Measurements from ENCODE around the gene SDSL.

Gene SDSL

DNA sequence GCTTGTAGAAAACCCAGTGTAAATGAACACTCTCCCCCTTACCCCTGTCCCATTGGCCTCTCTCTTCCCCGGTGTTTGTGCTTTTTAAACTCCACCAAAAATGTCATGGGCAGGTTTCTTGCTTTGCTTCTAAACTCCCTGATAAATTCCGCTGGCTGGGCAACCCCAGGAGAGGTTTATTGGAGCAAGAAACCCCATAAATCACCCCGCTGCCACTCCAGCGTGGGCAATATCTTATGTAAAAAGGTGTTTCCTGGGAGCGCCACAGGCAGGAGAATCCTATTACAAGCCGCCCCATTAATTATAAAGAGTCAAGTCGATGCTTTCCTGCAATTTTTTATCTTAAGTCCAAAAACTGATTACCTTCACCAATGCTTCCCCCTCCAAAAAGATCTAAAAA lies 26.7 kb downstream of the SDSL start:
- no peak for DNase-seq (ENCODE audit: low read depth, low spot score)

GRCh38 chr12:113449299-113449698 lies 27.1 kb downstream of the SDSL start:
- no peak for DNase-seq (ENCODE audit: low read depth, low spot score)

DNA sequence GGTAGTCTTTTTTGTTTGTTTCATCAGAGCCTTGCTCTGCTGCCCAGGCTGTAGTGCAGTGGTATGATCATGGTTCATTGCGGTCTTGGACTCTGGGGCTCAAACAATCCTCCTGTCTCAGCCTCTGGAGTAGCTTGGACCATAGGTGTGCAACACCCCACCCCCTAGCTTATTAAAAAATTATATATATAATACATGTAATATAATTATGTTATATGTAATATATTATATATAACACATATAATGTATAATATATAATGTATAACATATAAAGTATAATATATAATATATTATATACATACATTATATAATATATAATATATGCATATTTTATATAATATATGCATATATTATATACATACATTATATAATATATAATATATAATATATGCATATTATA lies 27.7 kb downstream of the SDSL start:
- DNase-seq (ENCODE audit: low read depth, low spot score), result no peak

GRCh38 chr12:113452458-113452857 lies 30.3 kb downstream of the SDSL start:
- no peak for DNase-seq (ENCODE audit: low read depth, low spot score)

DNA sequence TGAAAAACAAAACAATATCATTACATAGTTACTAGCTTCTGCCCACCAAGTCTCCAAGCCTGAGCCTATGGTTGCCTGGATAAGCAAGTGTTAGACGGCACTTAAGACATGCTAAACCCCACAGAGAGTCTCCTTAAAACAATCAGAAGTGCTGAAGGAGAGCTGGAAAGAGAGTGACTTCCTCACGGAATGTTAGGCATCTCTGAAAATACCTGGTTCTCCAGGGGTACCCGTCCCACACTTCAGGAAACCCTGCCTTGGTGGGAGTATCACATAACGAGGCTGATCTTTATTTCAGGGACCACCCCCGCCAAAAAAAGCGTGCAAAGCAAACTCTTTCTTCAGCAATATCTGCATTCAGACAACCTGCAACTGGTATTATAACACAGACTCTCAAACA lies 31.1 kb downstream of the SDSL start:
- no peak for DNase-seq (ENCODE audit: low read depth, low spot score)

DNA sequence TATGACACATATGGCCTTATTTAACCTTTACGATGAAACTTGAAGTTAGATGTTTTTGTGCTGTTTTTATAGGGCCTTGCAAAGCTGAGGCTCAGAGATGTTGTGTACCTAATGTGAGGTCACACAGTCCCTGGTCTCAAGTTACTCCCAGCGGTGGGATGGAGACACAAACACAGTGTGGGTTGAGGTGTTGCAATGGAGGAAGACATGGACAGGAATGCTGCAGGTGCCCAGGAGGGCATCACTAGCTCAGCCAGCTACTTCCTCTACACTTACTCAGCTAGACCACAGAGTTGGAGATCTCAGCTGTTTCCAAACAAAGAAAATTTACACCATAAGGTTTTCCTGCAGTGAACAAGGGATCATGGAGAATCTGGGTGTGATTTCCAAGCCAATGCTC lies 34.0 kb downstream of the SDSL start:
- DNase-seq (ENCODE audit: low read depth, low spot score), result no peak

- no peak for DNase-seq (ENCODE audit: low read depth, low spot score)
These were observed 34.6 kb downstream of the SDSL start for GRCh38 chr12:113456761-113457160.

DNA sequence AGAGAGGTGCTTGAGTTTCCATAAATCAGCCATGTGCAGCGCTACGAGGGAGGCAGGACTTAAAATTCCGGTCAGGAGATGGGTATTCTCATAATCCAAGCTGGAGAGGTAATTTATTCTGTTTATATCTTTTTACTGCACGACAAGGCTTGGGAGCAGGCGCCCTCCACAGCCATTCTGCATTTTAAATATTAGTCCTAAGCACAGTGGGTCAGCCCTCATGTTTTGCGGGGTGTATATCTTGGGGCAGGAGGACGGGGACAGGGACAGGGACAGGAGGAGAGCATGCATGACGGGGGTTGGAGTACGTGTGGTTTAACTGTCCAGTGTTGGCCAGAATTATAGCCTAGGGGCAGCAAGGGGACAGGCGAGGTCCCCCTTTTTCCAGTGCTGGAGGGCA lies 35.0 kb downstream of the SDSL start:
- no peak for DNase-seq (ENCODE audit: low read depth, low spot score)

GRCh38 chr12:113457710-113458109 lies 35.5 kb downstream of the SDSL start:
- DNase-seq (ENCODE audit: low read depth, low spot score), result no peak

DNA sequence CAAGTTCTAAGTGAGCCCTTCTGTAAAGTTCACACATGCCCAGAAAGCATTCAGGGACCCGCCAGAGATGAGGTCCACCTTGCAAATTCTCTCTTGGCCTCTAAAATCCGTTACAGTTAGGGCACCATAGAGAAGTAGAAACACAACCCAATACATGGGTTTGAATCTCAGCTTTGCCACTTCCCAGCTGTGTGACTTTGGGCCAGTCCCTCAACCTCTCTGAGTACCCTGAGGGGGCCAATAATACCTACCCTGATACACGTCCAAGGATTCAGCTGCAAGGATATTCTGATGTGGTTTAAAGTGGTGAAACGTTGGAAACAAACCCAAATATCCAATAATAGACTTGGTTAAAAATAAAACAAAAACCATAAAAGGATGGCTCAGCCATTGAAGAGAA lies 37.8 kb downstream of the SDSL start:
- no peak for DNase-seq (ENCODE audit: low read depth, low spot score)

- no peak for DNase-seq (ENCODE audit: low read depth, low spot score)
These were observed 39.5 kb downstream of the SDSL start for GRCh38 chr12:113461666-113462065.

DNA sequence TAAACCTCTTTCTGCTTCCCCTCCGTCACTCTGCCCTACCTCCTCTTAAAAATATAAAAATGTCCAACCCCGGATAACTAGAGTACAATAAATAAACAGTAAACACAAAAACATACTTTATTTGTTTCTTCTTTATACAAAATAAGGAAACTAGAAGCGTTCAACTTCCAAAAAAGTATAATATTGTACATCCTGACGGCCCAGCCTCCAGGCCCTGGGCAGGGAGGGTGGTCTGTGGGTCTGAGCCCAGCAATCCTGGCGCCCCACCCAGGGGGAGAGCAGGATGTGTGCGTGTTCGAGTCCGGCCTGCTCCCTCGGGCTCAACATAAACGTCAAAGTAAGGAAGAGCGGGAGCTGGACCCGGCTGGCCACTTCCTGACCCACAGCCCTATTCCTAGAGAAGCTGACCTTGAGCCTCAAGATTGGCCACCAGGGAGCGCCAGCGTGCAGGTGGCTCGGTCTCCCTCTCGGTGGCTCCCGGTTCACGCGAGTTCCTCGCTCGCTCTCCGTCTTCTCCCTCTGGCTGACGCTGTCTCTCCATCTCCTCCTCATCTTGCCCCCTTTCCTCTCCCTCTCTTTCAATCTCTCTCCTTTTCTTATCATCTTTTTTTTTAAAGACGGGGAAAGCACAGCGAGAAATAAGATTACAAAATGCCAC lies 40.1 kb downstream of the SDSL start:
- peak; percentile 89 for DNase-seq (ENCODE audit: low read depth, low spot score)

DNA sequence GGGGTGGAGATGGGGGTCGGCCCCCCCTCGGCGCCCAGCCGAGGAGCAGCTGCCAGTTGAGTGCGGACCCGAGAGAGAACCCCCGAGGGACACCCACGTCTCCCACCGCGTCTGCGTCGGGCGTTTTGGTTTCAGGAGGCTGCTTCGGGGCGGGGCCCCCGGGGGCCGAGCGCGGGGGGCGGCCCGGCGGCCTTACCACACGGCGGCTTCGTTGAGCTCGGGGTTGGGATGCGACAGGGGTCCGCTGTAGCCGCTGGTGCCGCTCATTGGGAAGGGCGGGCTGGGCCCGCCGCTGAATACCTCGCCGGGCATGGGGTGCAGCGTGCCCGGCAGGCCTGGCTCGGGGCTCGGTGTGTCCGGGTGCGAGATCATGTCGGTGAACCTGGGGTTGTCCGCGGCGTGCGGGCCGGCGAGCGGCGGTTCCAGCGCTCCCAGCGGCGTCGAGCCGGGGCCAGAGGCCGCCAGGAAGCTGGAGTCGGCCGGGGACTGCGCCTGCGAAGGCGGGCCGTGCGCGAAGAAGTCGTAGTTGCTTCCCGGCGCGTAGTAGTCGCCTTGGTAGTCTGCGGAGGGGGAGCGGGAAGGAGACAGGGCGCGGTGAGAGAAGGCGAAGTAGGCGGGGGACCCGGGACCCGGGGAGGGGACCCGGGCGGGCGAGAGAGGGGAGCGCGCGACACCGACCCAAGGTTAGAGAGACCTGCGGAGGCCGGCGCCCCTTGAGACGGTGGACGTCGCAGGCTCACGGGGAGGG lies 41.0 kb downstream of the SDSL start:
- no peak for DNase-seq (ENCODE audit: low read depth, low spot score)

DNA sequence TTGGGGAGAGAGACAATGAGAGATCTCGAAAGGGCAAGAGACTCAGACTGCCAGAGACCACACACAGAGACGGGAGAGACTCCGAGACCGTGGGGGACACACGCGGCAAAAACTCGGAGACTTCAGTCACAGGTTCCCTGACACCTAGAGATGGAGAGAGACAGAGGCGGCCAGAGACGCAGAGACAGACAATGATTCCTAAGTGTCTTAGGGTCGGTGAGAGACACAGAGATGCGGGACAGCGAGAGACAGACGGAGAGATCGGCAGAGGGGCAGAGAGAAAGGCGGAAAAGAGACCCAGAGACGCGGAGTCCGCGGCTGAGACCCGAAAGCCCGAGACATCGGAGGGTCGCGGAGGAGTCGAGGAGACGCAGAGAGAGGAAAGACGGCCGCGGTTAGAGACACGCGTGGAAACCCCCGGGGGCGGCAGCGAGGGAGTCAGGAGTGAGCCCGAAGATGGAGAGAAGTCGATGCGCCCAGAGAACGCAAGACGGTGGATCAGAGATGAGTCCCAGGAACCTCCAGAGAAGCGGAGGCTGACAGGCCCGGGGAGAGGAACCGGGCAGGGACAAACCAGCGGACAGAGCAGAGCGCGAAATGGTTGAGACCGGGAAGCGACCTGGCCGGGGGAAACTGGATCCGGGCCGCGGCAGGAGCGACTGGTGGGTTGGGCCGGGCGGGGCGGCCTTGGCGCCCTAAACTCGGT lies 41.7 kb downstream of the SDSL start:
- no peak for DNase-seq (ENCODE audit: low read depth, low spot score)

- no peak for DNase-seq (ENCODE audit: low read depth, low spot score)
These were observed 42.2 kb downstream of the SDSL start for GRCh38 chr12:113464452-113464775.

GRCh38 chr12:113464852-113465719 lies 42.9 kb downstream of the SDSL start:
- DNase-seq (ENCODE audit: low read depth, low spot score), result no peak

DNA sequence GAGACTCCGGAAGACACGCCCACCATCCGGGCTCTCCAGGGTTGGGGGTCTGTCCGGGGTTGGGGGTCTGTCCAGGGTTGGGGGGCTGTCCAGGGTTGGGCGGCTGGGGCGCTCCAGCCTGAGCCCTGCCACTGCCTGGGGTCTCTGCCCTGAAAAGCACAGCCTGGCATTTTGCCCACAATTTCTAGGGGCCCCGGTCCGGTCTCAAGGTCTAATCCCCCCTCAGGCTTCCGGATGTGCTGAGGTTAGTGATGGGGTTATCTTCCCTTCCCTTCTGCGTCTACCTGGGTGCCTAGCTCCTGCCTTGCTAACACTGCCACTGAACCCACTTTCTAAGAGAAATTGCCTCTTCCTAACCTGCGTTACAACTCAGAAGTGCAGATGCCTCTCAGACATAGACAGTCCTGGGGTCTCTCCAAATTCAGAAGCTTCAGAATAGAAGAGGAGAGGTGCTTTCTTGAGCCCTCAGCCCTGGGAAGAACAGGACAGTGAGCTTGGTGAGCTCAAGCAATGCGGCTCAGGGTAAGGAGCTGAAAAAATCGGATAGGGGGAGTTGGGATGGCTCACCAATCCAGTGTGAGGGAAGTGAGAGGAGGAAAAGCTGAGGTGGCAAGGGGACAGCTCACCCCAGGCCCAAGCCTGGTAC lies 43.8 kb downstream of the SDSL start:
- DNase-seq (ENCODE audit: low read depth, low spot score), result no peak

- DNase-seq (ENCODE audit: low read depth, low spot score), result no peak
These were observed 44.4 kb downstream of the SDSL start for GRCh38 chr12:113466454-113467141.

DNA sequence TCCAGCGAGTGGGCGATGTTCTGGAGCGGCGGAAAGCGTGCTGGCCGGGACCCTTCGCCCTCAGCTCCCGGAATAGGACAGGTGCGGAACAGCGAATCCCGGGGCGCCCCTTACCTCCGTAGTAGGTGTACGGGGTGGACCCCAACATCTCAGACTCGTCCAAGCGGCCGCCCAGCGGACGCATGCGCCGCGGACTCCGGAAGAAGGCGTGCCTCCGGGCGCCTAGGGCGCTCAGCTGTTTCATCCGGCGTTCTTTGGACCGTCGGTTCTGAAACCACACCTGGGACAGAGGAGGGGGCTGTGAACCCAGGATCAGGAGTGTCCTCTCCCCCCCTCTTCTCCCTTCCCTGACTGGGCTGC lies 44.9 kb downstream of the SDSL start:
- no peak for DNase-seq (ENCODE audit: low read depth, low spot score)

DNA sequence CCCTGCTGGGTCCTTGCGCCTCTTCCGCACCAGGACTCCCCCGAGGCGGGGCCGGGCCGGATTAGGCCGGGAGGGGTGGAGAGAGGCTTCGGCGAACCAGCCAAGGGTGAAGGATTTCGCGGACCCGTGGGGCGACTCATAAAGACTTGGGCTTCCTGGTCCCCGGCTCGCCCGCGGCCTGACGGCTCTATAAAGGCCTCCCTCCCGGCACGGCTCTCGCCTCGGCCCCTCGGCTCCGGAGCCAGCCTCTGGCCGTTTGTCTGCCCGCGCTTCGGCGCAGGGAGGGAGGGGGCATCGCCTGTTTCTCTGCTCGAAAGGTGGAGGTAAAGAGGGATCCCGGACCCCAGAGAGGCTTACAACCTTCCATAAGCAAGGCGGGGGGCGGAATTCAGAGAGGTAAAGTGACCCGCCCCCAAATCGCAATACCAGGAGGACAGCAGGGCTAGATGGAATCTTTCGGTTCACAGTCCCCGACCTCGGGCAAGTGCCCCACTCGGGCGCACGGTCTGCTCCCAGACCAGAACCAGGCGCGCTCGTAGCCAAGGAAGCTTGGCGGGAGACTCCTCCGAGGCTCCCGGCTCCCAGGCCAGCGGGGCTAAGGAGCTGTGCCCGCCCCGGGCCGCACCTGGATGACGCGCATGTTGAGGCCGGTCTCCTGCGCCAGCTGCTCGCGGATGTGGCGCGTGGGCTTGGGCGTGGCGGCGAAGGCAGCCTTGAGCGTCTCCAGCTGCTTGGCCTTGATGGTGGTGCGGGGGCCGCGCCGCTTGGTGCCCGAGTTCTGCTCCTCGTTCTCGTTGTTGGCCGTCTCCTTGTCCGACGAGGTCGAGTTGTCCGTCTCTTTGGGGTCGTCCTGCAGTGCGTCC lies 45.6 kb downstream of the SDSL start:
- no peak for DNase-seq (ENCODE audit: low read depth, low spot score)

All from astrocyte of the hippocampus (primary cell).